IPS-NIHi11 (cell line): ENCODE results near the gene ASIC4.

Experiments
- DNase-seq: peaks from one replicate; pipeline ENCODE4 v3.0.0; 2012; ENCODE audit warnings: mixed read lengths, low spot score

The ASIC4 gene

DNA sequence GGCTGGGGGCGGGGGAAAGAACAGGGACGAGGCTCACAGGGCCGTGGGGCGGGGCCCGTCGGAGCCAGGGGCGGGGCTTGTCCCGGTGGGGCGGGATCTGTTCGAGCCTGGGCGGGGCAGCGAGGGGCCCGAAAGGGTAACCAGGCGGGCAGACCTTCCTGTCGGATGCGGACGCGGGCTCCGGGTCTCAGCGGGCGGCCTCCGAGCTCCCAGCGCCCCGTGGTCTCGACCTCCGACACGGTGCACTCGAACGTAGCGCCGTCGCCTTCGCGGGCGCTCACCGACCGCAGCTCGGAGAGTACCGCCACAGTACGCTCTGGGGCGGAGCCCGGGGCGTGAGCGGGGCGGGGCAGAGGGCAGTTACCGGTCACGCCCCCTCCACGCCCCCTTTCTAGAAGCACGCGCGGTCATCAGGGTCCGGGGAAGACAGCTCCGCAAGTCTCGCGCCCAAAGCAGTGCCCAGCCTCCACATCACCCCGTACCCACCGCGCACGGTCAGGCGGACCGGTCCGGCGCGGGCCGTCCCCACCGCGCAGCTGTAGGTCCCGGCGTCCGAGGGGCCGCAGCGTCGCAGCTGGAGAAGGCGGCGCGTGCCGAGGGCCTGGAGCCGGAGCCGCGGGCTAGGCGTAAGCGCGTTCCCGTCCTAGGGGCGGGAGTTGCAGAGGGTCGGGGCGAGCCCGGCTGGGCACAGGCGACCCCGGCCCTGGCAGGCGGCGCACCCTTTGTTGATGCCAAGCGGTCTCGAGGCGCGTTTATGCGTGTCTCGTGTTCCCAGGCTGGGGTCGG is 38.3 kb downstream of the ASIC4 start:
- DNase-seq: peak; percentile 92

DNA sequence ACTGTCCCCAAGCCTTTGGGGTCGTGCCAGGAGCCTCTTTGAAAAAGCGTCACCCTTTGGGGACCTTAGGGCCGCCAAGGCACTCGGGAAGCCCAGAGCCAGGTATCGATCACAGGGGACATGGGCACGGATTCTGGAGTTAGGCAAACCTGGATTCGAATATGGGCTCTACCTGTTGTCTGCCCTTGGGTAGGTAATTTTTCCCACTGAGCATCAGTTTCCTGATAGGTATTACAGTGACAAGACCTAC is 38.8 kb downstream of the ASIC4 start:
- DNase-seq: no peak

DNA sequence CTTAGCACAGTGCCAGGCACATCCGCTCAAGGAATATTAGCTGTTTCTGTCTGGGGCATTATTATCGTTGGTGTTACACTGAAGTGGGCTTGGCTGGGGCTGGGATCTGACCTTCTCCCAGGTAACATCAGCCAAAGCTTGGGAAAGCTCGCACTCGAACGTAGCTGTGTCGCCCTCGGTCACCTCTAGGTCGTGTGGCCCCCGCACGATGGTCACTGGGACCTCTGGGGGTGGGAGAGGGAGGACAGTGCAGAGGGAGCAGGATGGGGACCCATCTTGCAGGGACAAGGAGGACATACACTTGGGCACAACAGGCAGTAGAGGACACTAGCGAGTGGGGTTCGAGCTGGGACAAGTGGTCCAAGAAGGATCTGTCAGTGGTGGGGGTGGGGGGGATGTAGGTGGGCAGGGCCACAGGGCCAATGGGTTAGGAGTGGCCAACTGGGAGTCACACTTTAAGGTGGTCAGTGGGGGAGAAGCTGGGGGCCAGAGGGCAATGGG is 39.2 kb downstream of the ASIC4 start:
- no peak for DNase-seq

DNA sequence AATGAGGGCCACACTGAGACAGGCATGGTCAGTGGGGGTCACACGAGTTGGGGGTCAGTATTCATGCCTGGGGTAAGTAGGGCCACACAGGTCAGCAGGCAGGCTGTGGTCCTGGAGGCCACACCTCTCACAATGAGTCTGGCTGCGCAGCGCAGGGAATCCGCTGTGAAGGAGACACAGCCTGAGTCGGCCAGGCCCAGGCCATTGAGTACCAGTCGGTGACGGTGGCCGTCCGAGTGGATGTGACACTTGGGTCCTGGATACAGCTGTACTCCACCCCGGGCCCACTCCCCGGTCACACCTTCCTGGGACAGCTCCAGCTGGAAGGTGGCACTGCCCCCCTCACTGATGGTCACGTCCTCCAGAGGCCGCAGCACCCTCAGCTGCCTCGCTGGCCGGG is 40.1 kb downstream of the ASIC4 start:
- no peak for DNase-seq

DNA sequence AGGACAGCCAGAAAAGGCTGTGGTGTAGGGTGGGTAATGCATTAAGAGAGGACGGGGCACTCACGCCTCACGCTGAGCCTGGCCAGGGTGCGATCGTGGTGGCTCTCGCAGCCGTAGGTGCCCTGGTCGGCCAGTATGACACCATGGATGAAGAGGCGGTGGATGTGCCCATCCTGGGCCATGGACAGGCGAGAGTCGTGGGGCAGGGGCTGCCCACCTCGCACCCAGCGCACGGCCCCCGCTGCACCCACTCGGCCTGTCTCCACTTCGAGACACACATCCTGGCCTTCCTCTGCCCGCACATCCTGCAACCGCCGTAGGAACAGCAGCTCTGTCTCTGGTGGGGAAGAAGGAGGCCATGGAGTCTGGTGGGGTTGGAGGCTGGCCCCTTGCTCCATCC is 41.7 kb downstream of the ASIC4 start:
- DNase-seq: no peak

DNA sequence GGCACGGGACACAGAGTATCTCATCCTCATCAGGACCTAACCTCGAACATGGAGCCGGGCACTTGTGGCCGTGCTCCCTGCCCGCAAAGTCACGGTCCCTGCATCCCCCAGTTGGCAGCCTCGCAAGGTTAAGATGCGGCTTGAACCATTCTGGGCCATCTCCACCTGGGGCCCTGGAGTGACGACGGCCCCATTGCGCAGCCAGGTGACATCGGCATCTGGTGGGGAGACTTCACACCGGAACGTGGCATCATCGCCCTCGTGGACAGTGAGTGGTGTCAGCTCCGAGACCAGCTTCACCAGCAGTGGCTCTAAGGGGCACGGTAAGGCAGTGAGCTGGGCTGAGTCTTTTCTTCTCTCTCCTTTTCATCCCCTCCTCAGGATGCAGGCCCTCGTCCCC is 42.1 kb downstream of the ASIC4 start:
- no peak for DNase-seq

DNA sequence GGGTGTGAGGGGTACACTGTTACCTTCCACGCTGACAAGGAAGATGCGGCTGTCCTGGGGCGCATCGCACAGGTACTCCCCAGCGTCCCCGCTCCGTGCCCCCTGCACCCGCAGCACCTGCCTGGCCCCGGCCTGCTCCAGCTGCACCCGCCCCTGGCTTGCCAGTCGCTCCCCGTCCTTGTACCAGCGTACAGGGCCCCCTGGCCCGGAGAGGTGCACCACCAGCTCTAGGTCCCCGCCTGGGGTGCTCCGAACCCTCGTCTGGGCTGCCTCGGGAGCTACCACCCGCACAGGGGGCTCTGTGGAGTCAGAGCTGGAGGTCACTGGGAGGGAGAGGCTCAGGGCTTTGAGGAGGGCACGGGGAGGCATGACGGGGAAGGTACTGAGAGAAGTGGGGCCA is 43.0 kb downstream of the ASIC4 start:
- no peak for DNase-seq

DNA sequence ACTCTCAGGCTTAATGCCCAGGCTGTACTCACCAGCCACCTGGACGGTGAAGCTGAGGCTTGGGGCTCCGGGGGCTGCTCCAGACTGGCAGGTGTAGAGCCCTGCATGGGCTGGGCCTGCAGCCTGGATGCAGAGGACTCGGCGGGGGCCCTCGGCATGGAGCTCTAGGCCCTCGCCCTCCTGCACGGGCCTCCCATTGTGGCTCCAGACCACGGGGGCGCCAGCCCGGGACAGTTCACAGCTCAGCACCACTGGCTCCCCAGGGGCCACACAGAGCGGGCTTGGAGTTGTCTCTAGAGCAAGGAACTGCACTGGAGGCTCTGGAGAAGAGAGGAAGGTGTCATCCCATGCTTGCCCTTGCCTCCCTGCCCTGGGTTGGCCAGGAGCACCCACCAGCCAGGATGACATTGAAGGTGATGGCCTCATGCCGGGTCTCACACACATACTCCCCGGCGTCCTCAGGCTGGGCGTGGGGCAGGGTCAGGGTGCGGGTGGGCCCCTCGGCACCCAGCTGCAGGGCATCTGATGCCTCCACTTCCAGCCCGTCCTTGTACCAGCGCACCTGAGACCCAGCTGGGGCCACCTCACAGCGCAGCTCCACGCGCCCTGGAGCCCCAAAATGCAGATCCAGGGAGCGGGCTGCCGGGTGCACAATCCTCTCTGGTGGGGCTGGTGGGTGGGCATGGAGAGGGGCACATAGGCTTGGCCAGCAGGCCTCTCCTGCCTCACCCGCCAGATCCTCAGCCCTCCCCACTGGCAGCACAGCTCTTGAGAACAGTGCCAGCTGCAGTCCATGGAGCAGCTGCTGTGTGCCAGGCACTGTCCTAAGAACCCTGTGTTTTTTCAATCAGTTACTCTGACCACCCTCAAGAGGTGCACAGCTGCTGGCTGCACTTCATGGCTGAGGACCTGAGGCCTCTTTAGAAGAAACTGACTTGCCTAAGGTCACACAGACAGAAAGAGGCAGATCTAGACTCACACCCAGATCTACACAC is 43.8 kb downstream of the ASIC4 start:
- DNase-seq: no peak

DNA sequence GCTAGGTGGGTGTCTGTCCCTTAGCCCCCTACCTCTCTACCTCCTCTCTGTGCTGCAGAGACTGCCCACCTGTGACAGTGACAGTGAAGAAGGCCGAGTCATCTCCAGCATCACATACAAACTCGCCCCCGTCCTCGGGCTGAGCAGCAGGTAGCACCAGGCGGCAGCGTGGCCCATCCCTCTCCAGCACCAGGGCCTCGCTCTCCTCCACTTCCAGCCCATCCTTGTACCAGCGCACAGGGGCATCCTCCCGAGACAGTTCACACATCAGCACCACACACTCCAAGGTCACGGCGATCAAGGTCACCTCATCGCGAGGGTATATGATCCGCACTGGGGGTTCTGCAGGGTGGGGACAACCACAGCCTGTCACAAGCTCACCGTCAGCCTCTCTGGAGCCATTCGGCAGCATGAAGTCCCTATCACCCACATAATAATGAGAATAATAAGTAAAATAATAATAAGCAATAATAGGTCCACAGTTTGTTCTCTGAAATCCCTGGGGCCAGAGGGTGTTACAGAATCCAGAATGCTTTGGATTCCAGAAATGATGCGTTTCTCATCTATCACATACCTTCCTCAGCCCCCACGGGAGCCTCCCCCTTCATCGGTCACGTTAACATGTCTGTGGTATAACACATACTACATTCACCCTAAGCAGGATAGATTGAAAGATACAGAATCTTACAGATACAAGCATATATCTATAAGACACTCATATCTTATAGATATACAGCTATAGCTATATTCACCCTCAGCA is 45.1 kb downstream of the ASIC4 start:
- DNase-seq: no peak

DNA sequence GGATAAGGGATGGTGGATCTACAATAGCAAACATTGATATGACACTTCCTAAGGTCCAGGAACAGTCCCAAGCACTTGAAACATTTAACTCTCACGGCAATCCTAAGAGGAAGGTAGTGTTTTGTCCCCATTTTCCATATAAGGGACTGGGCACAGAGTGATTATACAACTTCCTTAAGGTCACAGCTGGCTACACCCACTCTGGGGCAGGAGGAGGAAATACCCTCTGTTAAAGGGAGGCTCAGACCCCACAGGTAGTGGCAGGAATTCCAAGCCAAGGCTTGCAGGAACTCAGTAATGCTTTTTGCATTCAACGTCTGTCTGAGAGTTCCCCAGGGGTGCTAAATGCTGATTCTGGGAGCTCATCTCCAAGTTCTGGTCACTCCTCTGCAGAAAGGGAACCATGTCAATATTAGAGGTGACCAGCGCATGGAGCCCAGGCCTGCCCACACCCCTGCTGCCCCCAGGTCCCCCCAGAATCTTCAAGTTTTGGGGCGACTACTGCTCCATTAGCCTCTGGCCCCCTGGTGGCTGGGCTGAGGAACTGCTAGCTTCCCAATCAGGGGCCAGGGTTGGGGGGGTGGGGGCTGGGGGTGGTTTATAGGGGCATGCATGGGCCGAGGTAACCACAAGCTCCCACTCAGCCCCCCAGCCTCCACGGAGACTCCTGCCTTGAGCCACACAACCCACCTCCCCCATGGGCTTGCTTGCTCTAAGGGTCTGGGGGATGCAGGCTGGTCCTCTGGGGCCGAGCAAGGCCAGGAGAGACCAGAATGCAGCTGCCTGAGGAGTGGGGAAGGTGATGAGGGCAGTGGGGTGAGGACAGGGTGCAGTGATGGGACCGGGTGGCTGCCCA is 46.0 kb downstream of the ASIC4 start:
- peak; percentile 74 for DNase-seq

DNA sequence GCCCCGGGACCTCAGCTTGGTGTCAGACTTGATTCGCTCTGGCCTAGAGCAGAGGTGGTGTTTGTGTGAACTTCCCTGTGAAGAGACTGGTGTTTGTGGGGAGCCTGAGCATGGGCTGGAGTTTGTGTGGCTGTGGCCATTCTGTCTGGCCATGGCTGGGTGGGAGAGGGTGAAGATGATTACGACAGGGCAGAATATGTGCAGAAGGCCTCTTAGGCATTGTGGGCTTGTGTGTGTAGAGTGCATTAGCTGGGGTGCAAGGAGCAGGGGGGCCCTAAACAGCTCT is 46.6 kb downstream of the ASIC4 start:
- DNase-seq: no peak

DNA sequence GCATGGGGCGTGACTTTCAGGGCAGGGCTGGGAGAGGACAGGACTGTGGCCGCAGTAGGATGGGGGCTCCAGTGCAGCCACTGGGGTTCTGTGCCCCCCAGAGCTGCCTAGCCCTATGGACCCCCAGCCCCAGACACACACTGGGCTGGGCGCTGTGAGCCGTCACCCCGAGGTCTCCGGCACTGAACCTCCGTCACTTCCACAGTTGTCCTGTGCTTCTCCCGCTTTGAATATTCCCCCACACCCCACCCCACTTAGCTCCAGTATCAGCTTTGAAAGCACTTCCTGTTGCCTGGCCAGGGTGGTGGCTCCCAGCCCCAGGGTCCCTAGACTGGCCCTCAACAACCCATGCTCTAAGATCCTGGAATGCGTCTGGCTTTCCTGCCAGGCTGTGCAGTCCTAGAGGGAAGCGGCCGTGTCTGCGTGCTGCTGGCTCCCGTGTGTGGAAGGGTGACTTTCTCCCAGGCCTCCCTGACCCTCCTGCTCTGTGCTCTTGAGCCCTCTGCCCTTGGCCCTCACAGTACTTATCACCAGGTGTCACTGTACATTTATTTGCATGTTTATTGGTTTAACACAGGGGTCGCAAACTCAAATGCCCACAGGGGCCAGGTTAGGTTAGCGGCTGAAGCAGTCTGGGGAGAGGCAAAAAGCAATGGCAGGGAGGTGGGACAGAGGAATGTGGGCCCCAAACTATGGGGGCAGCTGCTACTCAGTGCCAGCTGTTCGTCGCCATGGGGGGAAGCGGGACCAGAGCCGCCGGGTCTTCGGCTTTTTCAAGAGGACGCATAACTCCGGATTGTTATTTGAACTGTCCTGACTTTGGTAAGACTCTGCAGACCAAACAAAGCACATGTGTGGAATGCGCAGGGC is 47.1 kb downstream of the ASIC4 start:
- no peak for DNase-seq

DNA sequence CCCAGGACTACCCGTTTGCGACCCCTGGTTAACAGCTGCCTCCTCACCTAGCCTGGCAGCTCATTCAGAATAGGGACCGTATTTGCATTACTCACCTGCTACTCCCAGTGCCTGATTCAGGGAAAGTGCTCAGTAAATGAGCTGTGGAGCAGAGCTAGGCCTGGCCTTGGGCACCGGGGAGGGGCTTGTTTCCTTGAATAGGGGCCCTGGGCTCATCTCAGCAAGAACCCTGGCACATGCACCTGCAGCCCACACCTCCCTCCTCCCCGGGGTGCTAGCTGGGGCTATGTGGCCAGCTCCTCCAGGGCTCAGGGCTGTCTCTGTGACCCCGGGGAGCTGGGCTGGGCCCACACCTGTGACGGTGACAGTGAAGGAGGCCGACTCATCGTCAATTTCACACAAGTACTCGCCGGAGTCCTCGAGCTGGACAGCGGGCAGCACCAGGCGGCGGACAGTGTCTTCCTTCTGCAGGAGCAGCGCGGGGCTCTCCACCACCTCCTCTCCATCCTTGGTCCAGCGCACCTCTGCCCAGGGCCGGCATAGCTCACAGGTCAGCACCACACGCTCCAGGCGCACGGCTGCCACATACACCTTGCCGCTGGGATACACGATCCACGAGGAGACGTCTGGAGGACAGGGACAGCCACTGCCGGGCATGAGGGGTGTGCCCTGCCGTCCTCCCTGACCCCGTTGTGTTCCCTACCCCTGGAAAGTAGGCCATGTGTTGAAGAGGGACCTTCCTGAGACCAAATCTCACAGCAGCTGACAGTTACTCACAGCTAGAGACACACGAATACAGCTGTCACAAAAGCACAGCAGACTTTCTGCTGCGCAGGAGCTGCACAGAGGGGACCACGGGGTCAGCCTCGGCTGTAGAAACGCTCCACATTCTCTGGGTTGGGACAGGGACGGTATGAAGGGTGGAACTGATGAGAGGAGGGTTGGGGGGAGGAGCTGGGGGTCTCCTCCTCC is 48.1 kb downstream of the ASIC4 start:
- DNase-seq: no peak

DNA sequence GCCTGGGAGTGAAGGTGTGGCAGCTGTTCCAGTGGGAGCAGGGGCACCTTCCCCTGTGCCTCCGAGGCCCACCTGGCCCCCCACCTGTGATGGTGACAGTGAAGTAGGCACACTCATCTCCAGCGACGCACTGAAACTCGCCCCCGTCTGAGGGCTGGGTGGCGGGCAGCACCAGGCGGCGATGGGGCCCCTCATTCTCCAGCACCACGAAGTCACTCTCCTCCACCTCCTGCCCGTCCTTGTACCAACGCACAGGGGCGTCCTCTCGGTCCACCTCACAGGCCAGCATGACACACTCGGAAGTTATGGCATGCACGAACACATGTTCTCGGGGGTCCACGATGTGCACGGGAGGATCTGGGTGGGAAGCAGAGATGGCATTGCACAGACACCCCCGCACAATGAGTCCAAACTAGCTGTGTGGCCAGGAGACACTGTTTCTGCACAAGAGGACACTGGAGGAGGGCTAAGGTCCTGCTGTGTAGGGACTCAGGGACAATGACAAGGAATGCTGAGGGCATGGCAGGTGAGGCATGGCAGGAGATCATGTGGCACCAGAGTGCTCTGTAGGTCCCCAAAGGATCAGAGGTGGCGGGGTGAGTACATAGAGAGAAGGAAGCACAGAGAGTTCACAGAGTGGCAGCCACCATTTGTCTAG is 49.1 kb downstream of the ASIC4 start:
- no peak for DNase-seq

DNA sequence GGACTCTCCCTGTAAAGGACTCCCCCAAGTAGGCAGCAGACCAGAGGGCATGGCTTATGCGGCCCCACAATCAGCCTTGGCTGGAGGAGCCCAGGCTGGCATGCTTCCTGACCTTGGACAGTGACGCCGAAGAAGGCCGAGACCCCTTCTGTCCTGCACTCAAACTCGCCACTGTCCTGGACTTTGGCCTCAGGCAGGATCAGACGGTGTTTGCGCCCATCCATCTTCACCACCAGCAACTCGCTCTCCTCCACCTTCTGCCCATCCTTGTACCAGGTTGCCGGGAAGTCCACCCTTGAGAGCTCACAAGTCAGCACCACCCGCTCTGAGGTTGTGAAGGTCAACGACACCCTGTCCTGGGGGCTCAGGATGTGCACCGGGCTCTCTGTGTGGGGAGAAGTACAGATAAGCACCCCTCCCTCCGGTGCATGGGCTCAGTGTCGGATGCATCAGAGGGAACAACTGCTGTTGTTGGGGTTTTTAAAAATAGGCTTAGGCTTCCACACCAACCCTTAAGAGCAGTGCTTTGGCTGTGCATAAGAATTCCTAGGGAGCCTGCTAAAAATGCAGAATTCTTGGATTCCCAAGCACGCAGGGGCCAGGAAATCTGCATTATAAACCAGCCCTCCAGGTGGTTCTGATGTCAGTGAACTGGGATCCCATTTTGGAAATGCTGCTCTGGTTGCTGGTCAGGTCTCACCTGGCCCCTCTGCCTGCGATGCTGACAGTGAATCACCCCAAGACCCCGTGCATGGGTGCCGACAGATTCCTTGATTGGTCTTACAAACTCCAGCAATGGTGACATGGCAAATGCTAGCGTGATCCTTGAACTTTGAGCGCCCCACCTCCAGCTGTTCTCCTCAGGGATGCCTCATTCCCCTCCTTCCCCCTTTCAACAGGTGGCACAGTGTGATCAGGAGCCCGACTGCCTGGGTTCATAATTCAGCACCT is 51.1 kb downstream of the ASIC4 start:
- DNase-seq: peak; percentile 34

DNA sequence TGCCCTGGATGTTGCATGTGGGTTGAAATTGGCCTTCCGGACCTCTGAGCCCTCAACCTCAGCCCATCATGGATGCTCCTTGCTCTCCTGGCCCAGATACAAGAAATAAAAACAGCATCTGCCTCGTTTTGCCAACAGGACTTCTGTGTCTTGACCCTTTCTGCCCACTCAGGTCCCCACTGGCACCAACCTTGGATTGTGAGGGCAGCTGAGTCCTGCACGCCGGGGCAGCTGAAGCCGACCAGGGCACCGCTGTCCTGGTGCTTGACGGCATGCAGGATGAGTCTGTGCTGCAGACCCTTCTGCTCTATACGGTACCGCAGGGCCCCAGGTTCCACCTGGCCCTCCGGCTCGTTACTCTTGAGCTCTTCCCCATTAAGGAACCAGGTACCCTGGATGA is 52.4 kb downstream of the ASIC4 start:
- DNase-seq: no peak

DNA sequence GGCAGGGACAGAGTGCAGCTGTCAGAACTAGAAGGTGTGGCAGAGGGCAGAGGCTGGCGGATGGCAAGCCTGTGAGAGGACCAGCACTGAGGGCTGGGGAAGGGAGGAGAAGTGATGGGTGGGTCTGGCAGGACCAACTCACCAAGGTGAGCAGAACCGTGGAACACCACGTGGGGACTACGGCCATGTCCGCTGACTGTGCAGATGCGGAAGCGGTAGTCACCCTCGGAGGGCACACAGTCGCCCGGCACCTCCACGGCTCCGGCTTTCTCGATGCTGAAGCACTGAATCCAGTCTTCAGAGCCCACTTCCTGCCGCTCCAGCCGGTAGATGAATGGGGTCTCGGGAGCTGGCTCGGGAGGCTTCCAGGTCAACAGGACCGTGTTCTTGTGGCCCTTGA is 52.8 kb downstream of the ASIC4 start:
- DNase-seq: no peak

DNA sequence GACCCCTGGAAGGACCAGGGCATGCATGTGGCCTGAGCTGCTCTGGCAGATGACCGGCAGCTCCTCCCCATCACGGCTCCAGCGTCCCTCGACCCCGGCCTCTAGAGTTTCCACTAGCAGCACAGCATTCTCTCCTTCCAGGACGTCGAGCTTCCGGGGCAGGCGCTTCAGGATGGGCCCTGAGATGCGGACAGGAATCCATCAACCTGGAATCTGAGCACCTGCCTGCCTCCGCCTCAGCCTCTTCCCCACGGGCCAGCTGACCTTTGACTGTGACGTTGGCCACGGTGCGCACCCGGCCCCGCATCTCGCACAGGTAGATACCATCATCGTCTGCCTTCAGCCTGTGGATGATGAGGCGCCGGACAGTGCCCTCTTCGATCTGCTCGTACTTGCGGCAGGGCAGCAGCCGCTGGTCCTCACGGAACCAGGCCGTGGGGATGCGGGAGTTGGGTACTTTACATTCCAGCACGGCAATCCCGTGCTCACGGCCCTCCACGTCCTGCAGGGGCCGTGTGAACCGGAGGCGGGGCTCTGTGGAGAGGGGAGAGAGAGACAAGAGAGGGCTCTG is 53.6 kb downstream of the ASIC4 start:
- no peak for DNase-seq
